CD4-positive, alpha-beta T cell treated with Interleukin-17A for 4 hours (primary cell): Measurements from ENCODE around the gene RPL29.

Source experiments
- DNase-seq: peaks from one replicate; pipeline ENCODE4 v3.0.0-alpha.2; 2020; ENCODE audit warnings: mixed read lengths

Gene RPL29

GRCh38 chr3:52024765-52025452 lies 29.2 kb upstream of the RPL29 start:
- no peak for DNase-seq

GRCh38 chr3:52023860-52024764 lies 28.4 kb upstream of the RPL29 start:
- no peak for DNase-seq

- no peak for DNase-seq
Measured at GRCh38 chr3:52023101-52023770, 27.5 kb upstream of the RPL29 start.

GRCh38 chr3:52022323-52023100 lies 26.8 kb upstream of the RPL29 start:
- no peak for DNase-seq

GRCh38 chr3:52021489-52022268 lies 26.0 kb upstream of the RPL29 start:
- DNase-seq, result no peak

- DNase-seq, result no peak
Measured at GRCh38 chr3:52020796-52021195, 25.1 kb upstream of the RPL29 start.

GRCh38 chr3:52019352-52020080 lies 23.8 kb upstream of the RPL29 start:
- DNase-seq, result no peak

GRCh38 chr3:52018319-52019000 lies 22.8 kb upstream of the RPL29 start:
- no peak for DNase-seq

GRCh38 chr3:52017586-52017985 lies 21.9 kb upstream of the RPL29 start:
- DNase-seq, result no peak

- DNase-seq, result no peak
Measured at GRCh38 chr3:52015438-52016228, 19.9 kb upstream of the RPL29 start.

- DNase-seq, result no peak
Measured at GRCh38 chr3:52014613-52015012, 18.9 kb upstream of the RPL29 start.

GRCh38 chr3:52013802-52014598 lies 18.3 kb upstream of the RPL29 start:
- no peak for DNase-seq

- DNase-seq, result no peak
Measured at GRCh38 chr3:52012699-52013098, 17.0 kb upstream of the RPL29 start.

GRCh38 chr3:52010431-52010830 lies 14.7 kb upstream of the RPL29 start:
- no peak for DNase-seq

GRCh38 chr3:52007291-52007690 lies 11.6 kb upstream of the RPL29 start:
- DNase-seq, result no peak

GRCh38 chr3:52006820-52007133 lies 11.1 kb upstream of the RPL29 start:
- DNase-seq, result no peak

GRCh38 chr3:52006017-52006819 lies 10.5 kb upstream of the RPL29 start:
- no peak for DNase-seq

GRCh38 chr3:52005571-52005986 lies 9.9 kb upstream of the RPL29 start:
- peak; percentile 16 for DNase-seq
